HEK293 (cell line): ENCODE data around the gene AOAH.

Experiments
- CTCF ChIA-PET: fragments of 350-600 bp; formaldehyde crosslinking; extraction: SDS; loops from one replicate; lab custom pipeline; 2021; ENCODE audit warnings: antibody characterized with exemption; lab: Yijun Ruan, JAX
- POLR2A ChIA-PET: fragments of 300-600 bp; formaldehyde crosslinking; extraction: SDS; loops from one replicate; lab custom pipeline; 2020; ENCODE audit warnings: antibody characterized with exemption, inconsistent platforms; lab: Yijun Ruan, JAX
- H3K27ac ChIP-seq: fragments of 200-500 bp; sonication (Bioruptor generic); 2 replicates; pipeline ENCODE4 v1.5.1; 2014; ENCODE audit warnings: low read depth, low read length, control low read depth, inconsistent platforms; ENCODE audit errors: extremely low read depth
- H3K36me3 ChIP-seq, 2 experiments: fragments of 200-500 bp in 1 of 2; sonication (Bioruptor generic) in 1 of 2; 1 replicate in 1 of 2; 2 replicates in 1 of 2; pipeline ENCODE4 v1.5.1; 2014 to 2017; ENCODE audit warnings: inconsistent platforms in 2 of 2, low read length in 2 of 2; ENCODE audit not compliant: control insufficient read depth in 2 of 2, insufficient read depth in 1 of 2
- H3K4me1 ChIP-seq: fragments of 200-500 bp; sonication (Bioruptor generic); 2 replicates; pipeline ENCODE4 v1.5.1; 2014; ENCODE audit warnings: mild to moderate bottlenecking, low read length, inconsistent platforms; ENCODE audit not compliant: control insufficient read depth, insufficient read depth
- H3K4me3 ChIP-seq: 2 replicates; pipeline ENCODE4 v1.5.1; 2011; ENCODE audit warnings: low read depth, mild to moderate bottlenecking, control low read depth, low read length, moderate library complexity
- H3K9me3 ChIP-seq: fragments of 200-500 bp; sonication (Bioruptor generic); 2 replicates; pipeline ENCODE4 v1.5.1; 2014; ENCODE audit warnings: low read depth, low read length, inconsistent platforms; ENCODE audit not compliant: control insufficient read depth, insufficient read depth
- HOXD13 ChIP-seq: sonication (generic); formaldehyde crosslinking; IDR thresholded peaks from 2 replicates; pipeline ENCODE4 v1.8.0; 2022; ENCODE audit warnings: missing genetic modification reagents, borderline replicate concordance
- KLF1 ChIP-seq: fragments of 450-650 bp; formaldehyde crosslinking; IDR thresholded peaks from 2 replicates; pipeline ENCODE4 v1.5.1; 2016; ENCODE audit warnings: missing biosample characterization, missing genetic modification characterization
- MZF1 ChIP-seq: fragments of 450-650 bp; formaldehyde crosslinking; IDR thresholded peaks from 2 replicates; pipeline ENCODE4 v1.5.1; 2017; ENCODE audit warnings: missing biosample characterization, missing genetic modification characterization, borderline replicate concordance
- PATZ1 ChIP-seq: fragments of 450-650 bp; formaldehyde crosslinking; IDR thresholded peaks from 2 replicates; pipeline ENCODE4 v1.5.1; 2016; ENCODE audit warnings: missing biosample characterization, missing genetic modification characterization
- YY1 ChIP-seq: fragments of 450-650 bp; formaldehyde crosslinking; IDR thresholded peaks from 2 replicates; pipeline ENCODE4 v1.5.1; 2018; ENCODE audit warnings: missing biosample characterization, missing genetic modification characterization
- ZBTB8A ChIP-seq: fragments of 450-650 bp; formaldehyde crosslinking; IDR thresholded peaks from 2 replicates; pipeline ENCODE4 v1.5.1; 2016; ENCODE audit warnings: missing biosample characterization, missing genetic modification characterization
- ZFP37 ChIP-seq: fragments of 450-650 bp; formaldehyde crosslinking; IDR thresholded peaks from 2 replicates; pipeline ENCODE4 v1.5.1; 2016; ENCODE audit warnings: missing biosample characterization, missing genetic modification characterization
- ZNF169 ChIP-seq: fragments of 450-650 bp; formaldehyde crosslinking; IDR thresholded peaks from 2 replicates; pipeline ENCODE4 v1.5.1; 2016; ENCODE audit warnings: missing biosample characterization, missing genetic modification characterization
- ZNF223 ChIP-seq: fragments of 450-650 bp; formaldehyde crosslinking; IDR thresholded peaks from 2 replicates; pipeline ENCODE4 v1.5.1; 2016; ENCODE audit warnings: missing biosample characterization, missing genetic modification characterization
- ZNF302 ChIP-seq: fragments of 450-650 bp; formaldehyde crosslinking; IDR thresholded peaks from 2 replicates; pipeline ENCODE4 v1.5.1; 2016; ENCODE audit warnings: missing biosample characterization, missing genetic modification characterization, low read depth
- ZNF335 ChIP-seq: fragments of 450-650 bp; formaldehyde crosslinking; conservative IDR thresholded peaks from 2 replicates; pipeline ENCODE4 v1.5.1; 2016; ENCODE audit warnings: missing biosample characterization, missing genetic modification characterization
- ZNF423 ChIP-seq: fragments of 450-650 bp; formaldehyde crosslinking; IDR thresholded peaks from 2 replicates; pipeline ENCODE4 v1.5.1; 2016; ENCODE audit warnings: missing biosample characterization, missing genetic modification characterization
- ZNF433 ChIP-seq: fragments of 450-650 bp; formaldehyde crosslinking; IDR thresholded peaks from 2 replicates; pipeline ENCODE4 v1.5.1; 2016; ENCODE audit warnings: missing biosample characterization, missing genetic modification characterization, low read depth
- ZNF518A ChIP-seq: fragments of 450-650 bp; formaldehyde crosslinking; conservative IDR thresholded peaks from 2 replicates; pipeline ENCODE4 v1.5.1; 2016; ENCODE audit warnings: low read depth, missing biosample characterization, missing genetic modification characterization
- ZNF626 ChIP-seq: fragments of 450-650 bp; sonication (Bioruptor Pico); formaldehyde crosslinking; IDR thresholded peaks from 2 replicates; pipeline ENCODE4 v1.5.1; 2018; ENCODE audit warnings: missing biosample characterization, missing genetic modification characterization, inconsistent platforms
- ZNF670 ChIP-seq: fragments of 450-650 bp; formaldehyde crosslinking; IDR thresholded peaks from 2 replicates; pipeline ENCODE4 v1.5.1; 2016; ENCODE audit warnings: missing biosample characterization, missing genetic modification characterization, low read depth
- ZNF768 ChIP-seq: fragments of 450-650 bp; formaldehyde crosslinking; IDR thresholded peaks from 2 replicates; pipeline ENCODE4 v1.5.1; 2018; ENCODE audit warnings: missing biosample characterization, mild to moderate bottlenecking, missing genetic modification characterization
- TF ChIP-seq, protein P1 (sequence below): fragments of 450-650 bp; formaldehyde crosslinking; IDR thresholded peaks from 2 replicates; pipeline ENCODE4 v1.5.1; 2017; ENCODE audit warnings: missing biosample characterization, missing genetic modification characterization
- TF ChIP-seq, protein P2 (sequence below): fragments of 450-650 bp; formaldehyde crosslinking; IDR thresholded peaks from 2 replicates; pipeline ENCODE4 v1.5.1; 2016; ENCODE audit warnings: missing biosample characterization, missing genetic modification characterization

Gene AOAH, protein sequence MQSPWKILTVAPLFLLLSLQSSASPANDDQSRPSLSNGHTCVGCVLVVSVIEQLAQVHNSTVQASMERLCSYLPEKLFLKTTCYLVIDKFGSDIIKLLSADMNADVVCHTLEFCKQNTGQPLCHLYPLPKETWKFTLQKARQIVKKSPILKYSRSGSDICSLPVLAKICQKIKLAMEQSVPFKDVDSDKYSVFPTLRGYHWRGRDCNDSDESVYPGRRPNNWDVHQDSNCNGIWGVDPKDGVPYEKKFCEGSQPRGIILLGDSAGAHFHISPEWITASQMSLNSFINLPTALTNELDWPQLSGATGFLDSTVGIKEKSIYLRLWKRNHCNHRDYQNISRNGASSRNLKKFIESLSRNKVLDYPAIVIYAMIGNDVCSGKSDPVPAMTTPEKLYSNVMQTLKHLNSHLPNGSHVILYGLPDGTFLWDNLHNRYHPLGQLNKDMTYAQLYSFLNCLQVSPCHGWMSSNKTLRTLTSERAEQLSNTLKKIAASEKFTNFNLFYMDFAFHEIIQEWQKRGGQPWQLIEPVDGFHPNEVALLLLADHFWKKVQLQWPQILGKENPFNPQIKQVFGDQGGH

DNA sequence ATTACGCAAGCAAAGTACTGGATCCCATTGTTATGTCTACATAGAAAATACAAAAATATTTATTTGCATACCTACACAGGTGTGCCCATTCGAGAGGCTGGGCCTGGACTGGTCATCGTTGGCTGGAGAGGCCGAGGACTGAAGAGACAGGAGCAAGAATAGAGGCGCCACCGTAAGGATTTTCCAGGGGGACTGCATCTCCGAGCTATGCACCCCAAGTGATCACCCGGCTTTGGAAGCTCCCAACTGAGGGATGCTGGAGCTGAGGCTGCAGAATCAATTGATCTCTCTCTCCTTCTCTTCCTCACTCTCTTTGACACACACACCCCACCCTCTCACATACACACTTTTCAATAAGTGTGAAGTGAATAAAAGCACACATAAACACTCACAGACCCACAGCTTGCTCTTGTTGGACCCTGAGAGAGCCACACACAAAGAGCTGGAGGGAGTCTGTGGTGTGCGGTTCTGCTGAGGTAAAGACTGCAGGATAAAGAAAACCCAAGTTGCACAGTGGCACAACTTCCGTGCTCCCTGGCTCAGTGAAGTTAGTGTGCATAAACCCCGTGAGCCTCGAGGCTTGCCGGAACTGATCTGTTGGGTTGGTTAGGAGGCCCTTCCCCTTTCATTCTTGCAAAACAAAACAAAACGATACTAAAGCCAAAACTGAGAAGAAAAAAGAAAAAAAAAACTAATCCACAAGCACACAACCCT lies at the start of gene AOAH:
Gene AOAH (minus strand): TSS at position 544 of the 714 bp plus-strand sequence. CDS start 346 bp downstream, at position 198.
- ChIA-PET CTCF (no interaction called here), POLR2A (interaction anchor here (0.6 kb wide), 1 partner anchor 252 kb away, joined by 4 read pairs; no protein-coding TSS in a partner anchor)
- Histone ChIP-seq H3K36me3 (no peaks in the 10 kb centered on the region), H3K4me3 (no peak within 1 kb of the TSS), H3K9me3 (no peaks in the 10 kb centered on the region), H3K4me1 (no peaks in the 10 kb centered on the region), H3K27ac (no peak within 1 kb of the TSS)
- TF ChIP-seq ZBTB8A (tag by site-specific recombination): no peak
- TF ChIP-seq YY1 (tag by site-specific recombination): no peak
- no peak for TF ChIP-seq ZNF768
- no peak for TF ChIP-seq PATZ1

GRCh38 chr7:36766451-36766850 lies 42.2 kb upstream of the AOAH start:
- H3K9me3 ChIP-seq: no peaks in the 10 kb centered on the region
- H3K36me3 ChIP-seq: no peaks in the 10 kb centered on the region
- POLR2A ChIA-PET: no interaction called here
- H3K4me1 ChIP-seq: no peaks in the 10 kb centered on the region
- H3K4me3 ChIP-seq: no peak overlapping the region
- CTCF ChIA-PET: interaction anchor here (0.7 kb wide), 1 partner anchor 96 kb away, joined by 3 read pairs; no protein-coding TSS in a partner anchor
- no peak overlapping the region for H3K27ac ChIP-seq
- TF ChIP-seq ZNF670 (tag by site-specific recombination) (no peak), ZNF169 (tag by site-specific recombination) (no peak), ZNF518A (tag by site-specific recombination) (no peak), ZNF433 (tag by site-specific recombination) (no peak), KLF1 (tag by site-specific recombination) (no peak), ZNF335 (tag by site-specific recombination) (no peak), ZNF223 (tag by site-specific recombination) (no peak), MZF1 (tag by site-specific recombination) (no peak), ZNF626 (tag by site-specific recombination) (no peak), ZNF302 (tag by site-specific recombination) (no peak), ZFP37 (tag by site-specific recombination) (no peak), ZNF423 (tag by site-specific recombination) (no peak), HOXD13 (no peak)
- TF ChIP-seq, protein P1, sequence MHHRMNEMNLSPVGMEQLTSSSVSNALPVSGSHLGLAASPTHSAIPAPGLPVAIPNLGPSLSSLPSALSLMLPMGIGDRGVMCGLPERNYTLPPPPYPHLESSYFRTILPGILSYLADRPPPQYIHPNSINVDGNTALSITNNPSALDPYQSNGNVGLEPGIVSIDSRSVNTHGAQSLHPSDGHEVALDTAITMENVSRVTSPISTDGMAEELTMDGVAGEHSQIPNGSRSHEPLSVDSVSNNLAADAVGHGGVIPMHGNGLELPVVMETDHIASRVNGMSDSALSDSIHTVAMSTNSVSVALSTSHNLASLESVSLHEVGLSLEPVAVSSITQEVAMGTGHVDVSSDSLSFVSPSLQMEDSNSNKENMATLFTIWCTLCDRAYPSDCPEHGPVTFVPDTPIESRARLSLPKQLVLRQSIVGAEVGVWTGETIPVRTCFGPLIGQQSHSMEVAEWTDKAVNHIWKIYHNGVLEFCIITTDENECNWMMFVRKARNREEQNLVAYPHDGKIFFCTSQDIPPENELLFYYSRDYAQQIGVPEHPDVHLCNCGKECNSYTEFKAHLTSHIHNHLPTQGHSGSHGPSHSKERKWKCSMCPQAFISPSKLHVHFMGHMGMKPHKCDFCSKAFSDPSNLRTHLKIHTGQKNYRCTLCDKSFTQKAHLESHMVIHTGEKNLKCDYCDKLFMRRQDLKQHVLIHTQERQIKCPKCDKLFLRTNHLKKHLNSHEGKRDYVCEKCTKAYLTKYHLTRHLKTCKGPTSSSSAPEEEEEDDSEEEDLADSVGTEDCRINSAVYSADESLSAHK: no peak
- TF ChIP-seq, protein P2, sequence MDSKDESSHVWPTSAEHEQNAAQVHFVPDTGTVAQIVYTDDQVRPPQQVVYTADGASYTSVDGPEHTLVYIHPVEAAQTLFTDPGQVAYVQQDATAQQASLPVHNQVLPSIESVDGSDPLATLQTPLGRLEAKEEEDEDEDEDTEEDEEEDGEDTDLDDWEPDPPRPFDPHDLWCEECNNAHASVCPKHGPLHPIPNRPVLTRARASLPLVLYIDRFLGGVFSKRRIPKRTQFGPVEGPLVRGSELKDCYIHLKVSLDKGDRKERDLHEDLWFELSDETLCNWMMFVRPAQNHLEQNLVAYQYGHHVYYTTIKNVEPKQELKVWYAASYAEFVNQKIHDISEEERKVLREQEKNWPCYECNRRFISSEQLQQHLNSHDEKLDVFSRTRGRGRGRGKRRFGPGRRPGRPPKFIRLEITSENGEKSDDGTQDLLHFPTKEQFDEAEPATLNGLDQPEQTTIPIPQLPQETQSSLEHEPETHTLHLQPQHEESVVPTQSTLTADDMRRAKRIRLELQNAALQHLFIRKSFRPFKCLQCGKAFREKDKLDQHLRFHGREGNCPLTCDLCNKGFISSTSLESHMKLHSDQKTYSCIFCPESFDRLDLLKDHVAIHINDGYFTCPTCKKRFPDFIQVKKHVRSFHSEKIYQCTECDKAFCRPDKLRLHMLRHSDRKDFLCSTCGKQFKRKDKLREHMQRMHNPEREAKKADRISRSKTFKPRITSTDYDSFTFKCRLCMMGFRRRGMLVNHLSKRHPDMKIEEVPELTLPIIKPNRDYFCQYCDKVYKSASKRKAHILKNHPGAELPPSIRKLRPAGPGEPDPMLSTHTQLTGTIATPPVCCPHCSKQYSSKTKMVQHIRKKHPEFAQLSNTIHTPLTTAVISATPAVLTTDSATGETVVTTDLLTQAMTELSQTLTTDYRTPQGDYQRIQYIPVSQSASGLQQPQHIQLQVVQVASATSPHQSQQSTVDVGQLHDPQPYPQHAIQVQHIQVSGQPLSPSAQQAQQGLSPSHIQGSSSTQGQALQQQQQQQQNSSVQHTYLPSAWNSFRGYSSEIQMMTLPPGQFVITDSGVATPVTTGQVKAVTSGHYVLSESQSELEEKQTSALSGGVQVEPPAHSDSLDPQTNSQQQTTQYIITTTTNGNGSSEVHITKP: no peak
